NCI-H345 treated with DMSO at 0.1 percent for 48 hours (cell line): ENCODE results near the gene PLA2G6.

ENCODE experiments used
- DNase-seq: peaks from one replicate; lab custom pipeline; 2025; ENCODE audit not compliant: unreplicated experiment; lab: John Stamatoyannopoulos, UW

PLA2G6 gene

GRCh38 chr22:38112381-38112780, 69.2 kb downstream of the PLA2G6 start:
- no peak for DNase-seq

GRCh38 chr22:38111925-38112355, 69.7 kb downstream of the PLA2G6 start:
- no peak for DNase-seq

- no peak for DNase-seq
These were observed 70.5 kb downstream of the PLA2G6 start for GRCh38 chr22:38110863-38111852.

- no peak for DNase-seq
These were observed 71.4 kb downstream of the PLA2G6 start, which contains the start of gene BAIAP2L2 for GRCh38 chr22:38110008-38110862. Gene BAIAP2L2 (minus strand): TSS chr22:38110684. CDS start chr22:38110525, 159 bp downstream.

- DNase-seq = no peak
These were observed 72.1 kb downstream of the PLA2G6 start for GRCh38 chr22:38109371-38110001.

- DNase-seq = no peak
These were observed 72.9 kb downstream of the PLA2G6 start for GRCh38 chr22:38108561-38109319.

- no peak for DNase-seq
These were observed 73.7 kb downstream of the PLA2G6 start for GRCh38 chr22:38107692-38108515.

- DNase-seq = no peak
These were observed 74.6 kb downstream of the PLA2G6 start for GRCh38 chr22:38106814-38107578.

- no peak for DNase-seq
These were observed 77.5 kb downstream of the PLA2G6 start for GRCh38 chr22:38104084-38104483.

- DNase-seq = no peak
These were observed 78.0 kb downstream of the PLA2G6 start for GRCh38 chr22:38103641-38104040.

GRCh38 chr22:38098410-38099249, 83.0 kb downstream of the PLA2G6 start:
- no peak for DNase-seq

- DNase-seq = no peak
These were observed 83.8 kb downstream of the PLA2G6 start for GRCh38 chr22:38097557-38098409.

GRCh38 chr22:38097058-38097457, 84.6 kb downstream of the PLA2G6 start:
- DNase-seq = no peak

GRCh38 chr22:38089474-38089851, 92.2 kb downstream of the PLA2G6 start:
- no peak for DNase-seq

- no peak for DNase-seq
These were observed 92.8 kb downstream of the PLA2G6 start for GRCh38 chr22:38088629-38089473.

GRCh38 chr22:38087855-38088254, 93.8 kb downstream of the PLA2G6 start:
- DNase-seq = no peak
